NCI-H345 treated with DMSO at 0.1 percent for 48 hours (cell line): Measurements from ENCODE around the gene SOS1.

Experiments used
- DNase-seq: peaks from one replicate; lab custom pipeline; 2025; ENCODE audit not compliant: unreplicated experiment; lab: John Stamatoyannopoulos, UW

SOS1 gene

GRCh38 chr2:39039072-39039471, 81.8 kb downstream of the SOS1 start:
- DNase-seq: no peak

GRCh38 chr2:39033980-39034379, 86.9 kb downstream of the SOS1 start:
- no peak for DNase-seq

GRCh38 chr2:39027421-39027820, 93.4 kb downstream of the SOS1 start:
- DNase-seq: no peak

GRCh38 chr2:39024833-39025232, 96.0 kb downstream of the SOS1 start:
- no peak for DNase-seq

- no peak for DNase-seq
Observed at GRCh38 chr2:39023649-39024048, 97.2 kb downstream of the SOS1 start.

- DNase-seq: no peak
Observed at GRCh38 chr2:39022642-39023235, 98.1 kb downstream of the SOS1 start.

- no peak for DNase-seq
Observed at GRCh38 chr2:39020383-39020782, 100.5 kb downstream of the SOS1 start.

- DNase-seq: no peak
Observed at GRCh38 chr2:39018638-39019037, 102.2 kb downstream of the SOS1 start.

- DNase-seq: no peak
Observed at GRCh38 chr2:39017334-39017733, 103.5 kb downstream of the SOS1 start.

- no peak for DNase-seq
Observed at GRCh38 chr2:39015424-39015823, 105.4 kb downstream of the SOS1 start.

GRCh38 chr2:39013871-39014270, 107.0 kb downstream of the SOS1 start:
- DNase-seq: no peak

- no peak for DNase-seq
Observed at GRCh38 chr2:39008665-39009064, 112.2 kb downstream of the SOS1 start.

GRCh38 chr2:39007875-39008504, 112.9 kb downstream of the SOS1 start:
- no peak for DNase-seq

GRCh38 chr2:39000552-39000951, 120.3 kb downstream of the SOS1 start:
- DNase-seq: no peak

GRCh38 chr2:38997781-38998180, 123.1 kb downstream of the SOS1 start:
- DNase-seq: no peak

- DNase-seq: no peak
Observed at GRCh38 chr2:38991899-38992298, 129.0 kb downstream of the SOS1 start.

- DNase-seq: no peak
Observed at GRCh38 chr2:38988716-38989115, 132.1 kb downstream of the SOS1 start.

- DNase-seq: no peak
Observed at GRCh38 chr2:38982498-38982897, 138.4 kb downstream of the SOS1 start.

GRCh38 chr2:38981670-38982357, 139.0 kb downstream of the SOS1 start:
- DNase-seq: no peak

GRCh38 chr2:38981003-38981669, 139.7 kb downstream of the SOS1 start:
- DNase-seq: no peak

- no peak for DNase-seq
Observed at GRCh38 chr2:38978908-38979307, 141.9 kb downstream of the SOS1 start.

GRCh38 chr2:38978296-38978903, 142.5 kb downstream of the SOS1 start:
- no peak for DNase-seq
